Spleen (tissue), 7 donors: ENCODE measurements around the gene WWP2.

ENCODE experiments used
- POLR2A ChIP-seq, 3 donors: fragments of 450-650 bp; IDR thresholded peaks; one replicate each; pipeline ENCODE4 v1.5.1; 2017; ENCODE audit warnings: antibody characterized with exemption in 3 of 3, mild to moderate bottlenecking in 1 of 3
- POLR2AphosphoS5 ChIP-seq, 3 donors: sonication (generic); formaldehyde crosslinking; IDR thresholded peaks; one replicate each; pipeline ENCODE4 v1.5.1; 2017; ENCODE audit warnings: antibody characterized with exemption in 3 of 3
- TF ChIP-seq, protein P1 (sequence below), 11 experiments: fragments of 200-600 bp in 7 of 11; fragments of 450-650 bp in 4 of 11; sonication (generic) in 4 of 11; IDR thresholded peaks in 8 of 11; conservative IDR thresholded peaks in 3 of 11; 1 replicate in 7 of 11; 2 replicates in 4 of 11; pipeline versions ENCODE4 v1.4.0 to v1.8.0; 2016 to 2021; ENCODE audit warnings: antibody characterized with exemption in 11 of 11, inconsistent platforms in 4 of 11, mild to moderate bottlenecking in 1 of 11
- donor health status: DM: no; HTN: no; CAD: no; lungs with moderate emphysema.
- donor health status: DM: no; HTN: no; CAD: no.
- donor health status: DM: no; HTN: no; CAD: no.

DNA sequence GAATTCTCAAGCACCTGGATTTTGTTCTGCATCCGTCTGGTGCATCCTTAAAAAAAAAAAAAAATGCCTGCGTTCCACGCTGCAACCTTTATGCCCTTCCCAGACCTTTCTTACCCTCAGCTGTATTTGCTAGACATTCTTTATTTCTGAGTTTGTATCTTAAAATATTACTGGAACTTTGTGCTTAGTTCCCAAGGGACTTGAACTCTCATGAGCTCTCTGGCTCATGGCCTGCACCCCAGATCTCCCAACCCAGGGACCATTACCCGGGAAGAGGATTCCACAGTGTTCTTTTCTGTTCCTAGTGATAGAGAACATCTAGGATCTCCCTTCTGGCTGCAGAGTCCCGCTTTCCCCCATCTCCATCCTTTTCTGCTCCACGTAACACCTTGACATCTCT lies 160.1 kb downstream of the WWP2 start:
- TF ChIP-seq POLR2A (IDR thresholded peaks at IDR 0.05) (no peak), POLR2AphosphoS5 (IDR thresholded peaks at IDR 0.05) (no peak)
- TF ChIP-seq, protein P1, sequence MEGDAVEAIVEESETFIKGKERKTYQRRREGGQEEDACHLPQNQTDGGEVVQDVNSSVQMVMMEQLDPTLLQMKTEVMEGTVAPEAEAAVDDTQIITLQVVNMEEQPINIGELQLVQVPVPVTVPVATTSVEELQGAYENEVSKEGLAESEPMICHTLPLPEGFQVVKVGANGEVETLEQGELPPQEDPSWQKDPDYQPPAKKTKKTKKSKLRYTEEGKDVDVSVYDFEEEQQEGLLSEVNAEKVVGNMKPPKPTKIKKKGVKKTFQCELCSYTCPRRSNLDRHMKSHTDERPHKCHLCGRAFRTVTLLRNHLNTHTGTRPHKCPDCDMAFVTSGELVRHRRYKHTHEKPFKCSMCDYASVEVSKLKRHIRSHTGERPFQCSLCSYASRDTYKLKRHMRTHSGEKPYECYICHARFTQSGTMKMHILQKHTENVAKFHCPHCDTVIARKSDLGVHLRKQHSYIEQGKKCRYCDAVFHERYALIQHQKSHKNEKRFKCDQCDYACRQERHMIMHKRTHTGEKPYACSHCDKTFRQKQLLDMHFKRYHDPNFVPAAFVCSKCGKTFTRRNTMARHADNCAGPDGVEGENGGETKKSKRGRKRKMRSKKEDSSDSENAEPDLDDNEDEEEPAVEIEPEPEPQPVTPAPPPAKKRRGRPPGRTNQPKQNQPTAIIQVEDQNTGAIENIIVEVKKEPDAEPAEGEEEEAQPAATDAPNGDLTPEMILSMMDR (IDR thresholded peaks at IDR 0.05 in 8 of 11, conservative IDR thresholded peaks at IDR 0.05 in 3 of 11): no peak
